ENCODE measurements around the gene SLC2A11. TPM values are rescaled to one million over a fixed set of nuclear protein-coding genes. Genes with fewer than 3 reads are reported as not detected.
"Not testable (repeated sequence)": the region's sequence is repeated elsewhere in the genome, so short reads cannot be mapped to it uniquely, and the experiment has no call there.

SLC2A11 gene
- total RNA-seq, 1 experiment from 2014 or later, result 9.4 TPM

DNA sequence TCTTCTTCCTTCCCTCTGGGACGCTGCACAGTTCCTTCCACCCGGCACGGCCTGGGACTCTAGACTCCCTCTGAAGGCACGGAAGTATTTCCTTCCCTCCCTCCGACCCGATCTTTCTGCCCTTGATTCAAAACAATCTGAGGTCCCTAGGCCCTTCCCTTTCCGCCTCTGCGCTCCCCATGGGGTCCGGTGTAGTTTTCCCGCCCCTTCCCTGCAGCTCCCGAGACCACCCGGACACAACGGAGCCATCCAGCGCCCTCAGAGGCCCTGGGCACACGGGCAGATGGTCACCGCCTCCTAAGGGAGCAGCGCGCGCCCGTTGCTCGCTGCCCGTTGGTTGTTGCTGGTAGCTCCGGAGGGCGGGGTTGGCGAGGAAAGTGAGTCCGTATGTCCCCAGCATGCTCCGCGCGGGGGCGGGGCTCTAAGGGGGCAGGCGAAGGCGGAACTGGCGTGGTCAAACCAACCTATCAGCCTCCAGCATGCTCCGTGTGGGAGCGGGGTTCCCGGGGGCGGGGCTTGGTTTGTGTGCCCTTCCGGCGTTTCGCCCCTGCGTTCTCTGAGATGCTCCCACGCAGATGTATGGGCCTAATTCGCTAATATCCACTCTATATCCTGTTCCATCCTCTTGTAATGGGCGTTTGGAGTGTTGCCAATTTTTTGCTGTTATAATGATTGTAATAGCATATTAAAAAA is 56.1 kb downstream of the SLC2A11 start:
- Histone ChIP-seq H3K4me3 (ENCODE audit: low read length) (peak overlapping the region; percentile 75), H3K4me1 (ENCODE audit: insufficient read depth, low read length) (peaks cover 12% of the 10 kb centered on the region; the same call in 1 of the 2 replicates), H3K79me2 (ENCODE audit: low read length) (no peaks in the 10 kb centered on the region), H3K9ac (ENCODE audit: low read length) (peak overlapping the region; percentile 96), H3K4me2 (ENCODE audit: low read length) (peak overlapping the region; percentile 91), H2AFZ (ENCODE audit: low read length) (peak overlapping the region; percentile 82), H3K27me3 (ENCODE audit: low read length) (no peaks in the 10 kb centered on the region), H3K27ac (ENCODE audit: low read length) (peak overlapping the region; percentile 47), H3K9me3 (ENCODE audit: low read length) (no peaks in the 10 kb centered on the region), H3K9me2 (replicated peaks; ENCODE audit: low read length) (no peaks in the 10 kb centered on the region), H4K20me1 (ENCODE audit: low read length) (no peaks in the 10 kb centered on the region), H3F3A (ENCODE audit: low read length, unreplicated experiment) (no peaks in the 10 kb centered on the region), H3K36me3 (ENCODE audit: low read depth, low read length) (no peaks in the 10 kb centered on the region)
- DNase-seq (peak; percentile 95), ATAC-seq (peak; percentile 97)
- intact Hi-C loops (cut with micrococcal nuclease), result no loop called here
- TF ChIP-seq EZH2phosphoT487 (IDR thresholded peaks at IDR 0.05; ENCODE audit: borderline replicate concordance, low read length) (no peak), EZH2 (IDR thresholded peaks at IDR 0.05; ENCODE audit: low read length, unreplicated experiment) (no peak)
- TF ChIP-seq, protein P1, sequence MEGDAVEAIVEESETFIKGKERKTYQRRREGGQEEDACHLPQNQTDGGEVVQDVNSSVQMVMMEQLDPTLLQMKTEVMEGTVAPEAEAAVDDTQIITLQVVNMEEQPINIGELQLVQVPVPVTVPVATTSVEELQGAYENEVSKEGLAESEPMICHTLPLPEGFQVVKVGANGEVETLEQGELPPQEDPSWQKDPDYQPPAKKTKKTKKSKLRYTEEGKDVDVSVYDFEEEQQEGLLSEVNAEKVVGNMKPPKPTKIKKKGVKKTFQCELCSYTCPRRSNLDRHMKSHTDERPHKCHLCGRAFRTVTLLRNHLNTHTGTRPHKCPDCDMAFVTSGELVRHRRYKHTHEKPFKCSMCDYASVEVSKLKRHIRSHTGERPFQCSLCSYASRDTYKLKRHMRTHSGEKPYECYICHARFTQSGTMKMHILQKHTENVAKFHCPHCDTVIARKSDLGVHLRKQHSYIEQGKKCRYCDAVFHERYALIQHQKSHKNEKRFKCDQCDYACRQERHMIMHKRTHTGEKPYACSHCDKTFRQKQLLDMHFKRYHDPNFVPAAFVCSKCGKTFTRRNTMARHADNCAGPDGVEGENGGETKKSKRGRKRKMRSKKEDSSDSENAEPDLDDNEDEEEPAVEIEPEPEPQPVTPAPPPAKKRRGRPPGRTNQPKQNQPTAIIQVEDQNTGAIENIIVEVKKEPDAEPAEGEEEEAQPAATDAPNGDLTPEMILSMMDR (conservative IDR thresholded peaks at IDR 0.05; ENCODE audit: low read depth, low read length), result no peak
- no TSS peak for BruUV-seq (replicated peaks)
- ChIA-PET POLR2A (ENCODE audit: unreplicated experiment) (interaction anchor here (0.7 kb wide), 1 partner anchor 11 kb away, joined by 3 read pairs; no protein-coding TSS in a partner anchor), CTCF (interaction anchor here (0.5 kb wide), 1 partner anchor 19 kb away, joined by 3 read pairs; the partner anchor contains the start of gene MIF)

DNA sequence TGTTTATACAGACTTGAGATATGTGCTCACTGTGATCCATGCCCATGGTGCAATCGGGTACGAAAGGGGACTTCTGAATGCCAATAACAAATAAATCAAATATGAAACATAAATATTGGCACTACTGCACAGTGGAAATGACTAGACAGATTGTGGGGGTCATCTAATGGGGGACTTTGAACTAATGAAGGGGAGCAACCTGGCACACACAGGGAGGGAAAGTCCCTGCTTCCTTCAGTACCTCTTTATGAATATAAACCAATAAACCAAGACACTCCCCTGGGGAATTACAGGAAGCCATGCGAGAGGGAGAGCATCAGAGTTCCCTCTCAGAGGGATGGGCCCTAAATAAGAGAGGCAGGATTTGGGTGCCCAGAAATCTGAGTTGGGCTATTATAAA is 57.6 kb downstream of the SLC2A11 start:
- POLR2A ChIA-PET (ENCODE audit: unreplicated experiment), result no interaction called here
- ATAC-seq, result no peak

DNA sequence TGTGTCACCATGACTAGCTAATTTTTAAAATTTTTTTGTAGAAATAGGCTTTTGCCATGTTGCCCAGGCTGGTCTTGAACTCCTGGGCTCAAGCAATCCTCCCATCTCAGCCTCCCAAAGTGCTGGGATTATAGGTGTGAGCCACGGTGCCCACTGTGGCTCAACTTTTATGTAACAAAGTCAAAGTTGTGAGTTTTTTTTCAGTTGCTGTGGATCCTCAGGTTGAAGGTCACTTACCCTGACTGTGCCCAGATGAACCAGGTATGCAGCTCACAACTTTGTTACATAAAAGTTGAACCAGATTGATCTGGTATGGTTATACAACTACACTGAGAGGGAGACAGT is 62.6 kb downstream of the SLC2A11 start:
- H3K9ac ChIP-seq (ENCODE audit: low read length); H3K27me3 ChIP-seq (ENCODE audit: low read length); H4K20me1 ChIP-seq (ENCODE audit: low read length); intact Hi-C loops (cut with micrococcal nuclease); DNase-seq; POLR2A ChIA-PET (ENCODE audit: unreplicated experiment); H3K4me3 ChIP-seq (ENCODE audit: low read length); H3F3A ChIP-seq (ENCODE audit: low read length, unreplicated experiment); H3K9me3 ChIP-seq (ENCODE audit: low read length); H3K9me2 ChIP-seq (replicated peaks; ENCODE audit: low read length); CTCF ChIA-PET; H3K4me2 ChIP-seq (ENCODE audit: low read length); H2AFZ ChIP-seq (ENCODE audit: low read length); BruUV-seq (replicated peaks); ATAC-seq; H3K27ac ChIP-seq (ENCODE audit: low read length); H3K79me2 ChIP-seq (ENCODE audit: low read length): not testable (repeated sequence)
- peaks cover 13% of the 10 kb centered on the region for H3K36me3 ChIP-seq (ENCODE audit: low read depth, low read length)
- peaks cover 11% of the 10 kb centered on the region for H3K4me1 ChIP-seq (ENCODE audit: insufficient read depth, low read length)

More for the DNA sequence above, 57.6 kb downstream of the SLC2A11 start:
- H3F3A ChIP-seq (ENCODE audit: low read length, unreplicated experiment), result no peaks in the 10 kb centered on the region
- no peaks in the 10 kb centered on the region for H3K27me3 ChIP-seq (ENCODE audit: low read length)
- intact Hi-C loops (cut with micrococcal nuclease), result no loop called here
- H3K4me3 ChIP-seq (ENCODE audit: low read length), result no peak overlapping the region
- no peaks in the 10 kb centered on the region for H3K36me3 ChIP-seq (ENCODE audit: low read depth, low read length)
- no peaks in the 10 kb centered on the region for H3K79me2 ChIP-seq (ENCODE audit: low read length)
- no peak overlapping the region for H2AFZ ChIP-seq (ENCODE audit: low read length)
- no peak overlapping the region for H3K27ac ChIP-seq (ENCODE audit: low read length)
- no peak overlapping the region for H3K4me2 ChIP-seq (ENCODE audit: low read length)
- BruUV-seq (replicated peaks), result no TSS peak
- DNase-seq, result no peak
- H4K20me1 ChIP-seq (ENCODE audit: low read length), result no peaks in the 10 kb centered on the region
- no peaks in the 10 kb centered on the region for H3K9me2 ChIP-seq (replicated peaks; ENCODE audit: low read length)
- TF ChIP-seq EZH2phosphoT487 (IDR thresholded peaks at IDR 0.05; ENCODE audit: borderline replicate concordance, low read length) (no peak), EZH2 (IDR thresholded peaks at IDR 0.05; ENCODE audit: low read length, unreplicated experiment) (no peak)
- TF ChIP-seq, protein P1 (conservative IDR thresholded peaks at IDR 0.05; ENCODE audit: low read depth, low read length), result no peak
- no peak overlapping the region for H3K9ac ChIP-seq (ENCODE audit: low read length)
- H3K4me1 ChIP-seq (ENCODE audit: insufficient read depth, low read length), result peaks cover 12% of the 10 kb centered on the region; the same call in 1 of the 2 replicates
- CTCF ChIA-PET, result no interaction called here
- H3K9me3 ChIP-seq (ENCODE audit: low read length), result no peaks in the 10 kb centered on the region

DNA sequence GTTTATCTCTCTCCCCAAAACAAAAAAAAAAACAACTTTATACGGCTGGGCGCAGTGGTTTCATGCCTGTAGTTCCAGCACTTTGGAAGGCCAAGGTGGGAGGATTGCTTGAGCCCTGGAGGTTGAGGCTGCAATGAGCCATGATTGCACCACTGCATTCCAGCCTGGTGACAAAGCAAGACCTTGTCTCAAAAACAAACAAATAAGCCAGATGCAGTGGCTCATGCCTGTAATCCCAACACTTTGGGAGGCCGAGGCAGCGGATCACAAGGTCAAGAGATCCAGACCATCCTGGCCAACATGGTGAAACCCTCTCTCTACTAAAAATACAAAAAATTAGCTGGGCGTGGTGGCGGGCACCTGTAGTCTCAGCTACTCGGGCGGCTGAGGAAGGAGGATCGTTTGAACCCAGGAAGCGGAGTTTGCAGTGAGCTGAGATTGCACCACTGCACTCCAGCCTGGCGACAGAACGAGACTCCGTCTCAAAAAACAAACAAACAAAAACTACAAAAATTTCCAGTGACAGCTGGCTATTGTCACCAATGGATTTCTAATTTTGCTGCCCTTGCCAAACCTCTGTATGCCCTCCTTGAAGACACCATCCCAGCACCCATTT is 64.0 kb downstream of the SLC2A11 start:
- H3K4me3 ChIP-seq (ENCODE audit: low read length); BruUV-seq (replicated peaks); H3K4me2 ChIP-seq (ENCODE audit: low read length); H3K79me2 ChIP-seq (ENCODE audit: low read length); H3F3A ChIP-seq (ENCODE audit: low read length, unreplicated experiment); H3K9ac ChIP-seq (ENCODE audit: low read length); H2AFZ ChIP-seq (ENCODE audit: low read length); CTCF ChIA-PET; H4K20me1 ChIP-seq (ENCODE audit: low read length); H3K9me2 ChIP-seq (replicated peaks; ENCODE audit: low read length); POLR2A ChIA-PET (ENCODE audit: unreplicated experiment); H3K27ac ChIP-seq (ENCODE audit: low read length); H3K9me3 ChIP-seq (ENCODE audit: low read length); H3K27me3 ChIP-seq (ENCODE audit: low read length); intact Hi-C loops (cut with micrococcal nuclease): not testable (repeated sequence)
- Histone ChIP-seq H3K4me1 (ENCODE audit: insufficient read depth, low read length) (peaks cover 11% of the 10 kb centered on the region), H3K36me3 (ENCODE audit: low read depth, low read length) (peaks cover 25% of the 10 kb centered on the region)
- peak; percentile 47 for DNase-seq
- peak; percentile 27 for ATAC-seq
